GM12801 (cell line): ENCODE measurements around the gene DPF3.

Experiments
- TF ChIP-seq, protein P1 (sequence below): IDR thresholded peaks from one replicate; pipeline ENCODE4 v1.5.1; 2011; ENCODE audit warnings: control low read depth; ENCODE audit not compliant: insufficient read length; ENCODE audit errors: extremely low read depth

DPF3 gene

DNA sequence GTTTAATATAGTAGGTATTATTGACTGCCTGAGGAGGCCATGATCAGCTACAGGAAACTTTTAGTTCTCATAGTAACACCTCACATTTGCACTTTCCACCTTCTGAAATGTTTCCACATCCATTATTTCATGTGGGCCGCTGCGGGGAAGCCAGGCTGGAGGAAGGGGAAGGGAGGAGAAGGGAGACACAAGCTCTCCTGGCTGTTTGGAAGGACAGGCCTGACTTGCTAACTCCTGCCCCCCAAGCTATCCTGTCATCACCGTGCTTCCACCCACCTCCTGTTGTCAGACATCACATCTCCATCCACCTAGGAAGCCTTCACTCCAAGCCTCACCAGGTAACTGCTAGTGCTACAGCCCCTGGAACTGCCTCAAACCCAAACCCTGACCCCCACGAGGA is 9.5 kb downstream of the DPF3 start:
- TF ChIP-seq, protein P1, sequence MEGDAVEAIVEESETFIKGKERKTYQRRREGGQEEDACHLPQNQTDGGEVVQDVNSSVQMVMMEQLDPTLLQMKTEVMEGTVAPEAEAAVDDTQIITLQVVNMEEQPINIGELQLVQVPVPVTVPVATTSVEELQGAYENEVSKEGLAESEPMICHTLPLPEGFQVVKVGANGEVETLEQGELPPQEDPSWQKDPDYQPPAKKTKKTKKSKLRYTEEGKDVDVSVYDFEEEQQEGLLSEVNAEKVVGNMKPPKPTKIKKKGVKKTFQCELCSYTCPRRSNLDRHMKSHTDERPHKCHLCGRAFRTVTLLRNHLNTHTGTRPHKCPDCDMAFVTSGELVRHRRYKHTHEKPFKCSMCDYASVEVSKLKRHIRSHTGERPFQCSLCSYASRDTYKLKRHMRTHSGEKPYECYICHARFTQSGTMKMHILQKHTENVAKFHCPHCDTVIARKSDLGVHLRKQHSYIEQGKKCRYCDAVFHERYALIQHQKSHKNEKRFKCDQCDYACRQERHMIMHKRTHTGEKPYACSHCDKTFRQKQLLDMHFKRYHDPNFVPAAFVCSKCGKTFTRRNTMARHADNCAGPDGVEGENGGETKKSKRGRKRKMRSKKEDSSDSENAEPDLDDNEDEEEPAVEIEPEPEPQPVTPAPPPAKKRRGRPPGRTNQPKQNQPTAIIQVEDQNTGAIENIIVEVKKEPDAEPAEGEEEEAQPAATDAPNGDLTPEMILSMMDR = no peak

GRCh38 chr14:72883961-72884360 is 9.9 kb downstream of the DPF3 start:
- TF ChIP-seq, protein P1 = no peak

DNA sequence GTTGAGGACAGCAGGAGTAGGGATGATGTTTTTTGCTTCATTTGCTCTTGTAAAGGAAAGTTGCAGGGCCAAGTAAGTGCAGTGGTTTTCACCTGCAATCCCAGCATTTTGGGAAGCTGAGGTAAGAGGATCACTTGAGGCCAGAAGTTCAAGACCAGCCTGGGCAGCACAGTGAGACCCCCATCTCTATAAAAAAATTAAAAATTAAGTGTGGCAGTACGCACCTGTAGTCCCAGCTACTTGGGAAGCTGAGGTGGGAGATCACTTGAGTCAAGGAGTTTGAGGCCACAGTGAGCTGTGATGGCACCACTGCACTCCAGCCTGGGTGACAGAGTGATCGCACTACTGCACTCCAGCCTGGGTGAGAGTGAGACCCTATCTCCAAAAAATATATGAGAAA is 10.8 kb downstream of the DPF3 start:
- TF ChIP-seq, protein P1 = no peak

GRCh38 chr14:72882463-72882862 is 11.4 kb downstream of the DPF3 start:
- TF ChIP-seq, protein P1 = no peak

- TF ChIP-seq, protein P1 = no peak
Observed at GRCh38 chr14:72882047-72882446, 11.9 kb downstream of the DPF3 start.

GRCh38 chr14:72881543-72881942 is 12.4 kb downstream of the DPF3 start:
- TF ChIP-seq, protein P1 = no peak

GRCh38 chr14:72880820-72881219 is 13.1 kb downstream of the DPF3 start:
- TF ChIP-seq, protein P1 = no peak

- TF ChIP-seq, protein P1 = no peak
Observed at GRCh38 chr14:72880164-72880563, 13.7 kb downstream of the DPF3 start.
